ENCODE measurements around the gene RNGTT.

DNA sequence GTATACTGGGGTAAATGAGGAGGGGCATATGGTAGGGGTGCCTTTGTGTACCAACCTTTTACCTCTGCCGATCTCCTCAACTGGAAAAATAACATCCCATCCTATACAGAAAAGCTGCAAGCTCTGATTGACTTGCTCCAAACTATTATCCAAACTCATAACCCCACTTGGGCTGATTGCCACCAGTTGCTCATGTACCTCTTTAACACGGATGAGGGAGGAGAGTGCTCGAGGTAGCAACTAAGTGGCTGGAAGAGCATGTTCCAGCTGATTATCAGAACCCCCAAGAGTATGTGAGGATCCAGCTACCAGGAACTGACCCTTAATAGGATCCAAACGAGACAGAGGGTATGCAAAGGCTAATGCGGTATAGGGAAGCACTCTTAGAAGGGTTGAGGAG lies 299.6 kb downstream of the RNGTT start:
- TF ChIP-seq, protein P1, sequence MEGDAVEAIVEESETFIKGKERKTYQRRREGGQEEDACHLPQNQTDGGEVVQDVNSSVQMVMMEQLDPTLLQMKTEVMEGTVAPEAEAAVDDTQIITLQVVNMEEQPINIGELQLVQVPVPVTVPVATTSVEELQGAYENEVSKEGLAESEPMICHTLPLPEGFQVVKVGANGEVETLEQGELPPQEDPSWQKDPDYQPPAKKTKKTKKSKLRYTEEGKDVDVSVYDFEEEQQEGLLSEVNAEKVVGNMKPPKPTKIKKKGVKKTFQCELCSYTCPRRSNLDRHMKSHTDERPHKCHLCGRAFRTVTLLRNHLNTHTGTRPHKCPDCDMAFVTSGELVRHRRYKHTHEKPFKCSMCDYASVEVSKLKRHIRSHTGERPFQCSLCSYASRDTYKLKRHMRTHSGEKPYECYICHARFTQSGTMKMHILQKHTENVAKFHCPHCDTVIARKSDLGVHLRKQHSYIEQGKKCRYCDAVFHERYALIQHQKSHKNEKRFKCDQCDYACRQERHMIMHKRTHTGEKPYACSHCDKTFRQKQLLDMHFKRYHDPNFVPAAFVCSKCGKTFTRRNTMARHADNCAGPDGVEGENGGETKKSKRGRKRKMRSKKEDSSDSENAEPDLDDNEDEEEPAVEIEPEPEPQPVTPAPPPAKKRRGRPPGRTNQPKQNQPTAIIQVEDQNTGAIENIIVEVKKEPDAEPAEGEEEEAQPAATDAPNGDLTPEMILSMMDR (IDR thresholded peaks at IDR 0.05): no peak
- no peak for TF ChIP-seq POLR2A (IDR thresholded peaks at IDR 0.05)
